ENCODE data around the gene LOXHD1. TPM values are rescaled to one million over a fixed set of nuclear protein-coding genes. Genes with fewer than 3 reads are reported as not detected.

Gene LOXHD1
- total and polyA plus RNA-seq, 2 of the 4 experiments (the other 2 are of a cell fraction): not detected

- no peak for DNase-seq
- Histone ChIP-seq H4K8ac (ENCODE audit: low read depth in 2 of 2, low read length in 2 of 2) (no peak overlapping the region), H4K20me1 (ENCODE audit: insufficient read depth, low read length) (no peaks in the 10 kb centered on the region), H3K27ac (ENCODE audit: insufficient read depth, low read length) (no peak overlapping the region), H4K5ac (ENCODE audit: low read depth, low read length) (no peak overlapping the region), H2AK9ac (replicated peaks; ENCODE audit: low read depth, low read length, poor library complexity) (no peak overlapping the region), H2BK15ac (ENCODE audit: low read depth, low read length) (no peak overlapping the region), H2BK5ac (ENCODE audit: low read depth, low read length, poor library complexity, severe bottlenecking) (no peak overlapping the region), H3K79me1 (ENCODE audit: low read depth in 1 of 2, low read length in 2 of 2) (no peaks in the 10 kb centered on the region), H3K18ac (ENCODE audit: low read depth, low read length) (no peak overlapping the region), H3K4me2 (ENCODE audit: low read depth, low read length) (no peak overlapping the region), H3K56ac (ENCODE audit: extremely low read depth, insufficient read depth, low read length) (no peak overlapping the region), H3K4me3 (ENCODE audit: insufficient read depth, low read depth, low read length) (no peak overlapping the region), H3K4me1 (ENCODE audit: control insufficient read depth, insufficient read depth, low read length) (no peaks in the 10 kb centered on the region), H3K9ac (ENCODE audit: low read depth, low read length) (no peak overlapping the region), H2BK20ac (ENCODE audit: low read depth, low read length) (no peak overlapping the region), H3K9me1 (ENCODE audit: insufficient read depth, low read length) (no peaks in the 10 kb centered on the region; the same call in 1 of the 2 replicates), H3K27me3 (ENCODE audit: control insufficient read depth, insufficient read depth, low read length) (no peaks in the 10 kb centered on the region; the same call in 1 of the 2 replicates), H2BK120ac (ENCODE audit: low read depth, low read length) (no peak overlapping the region), H3K4ac (ENCODE audit: low read depth, low read length) (no peak overlapping the region), H3K23ac (ENCODE audit: low read depth, low read length) (no peak overlapping the region), H3K14ac (replicated peaks; ENCODE audit: low read depth, low read length) (no peak overlapping the region), H3K36me3 (ENCODE audit: control insufficient read depth, insufficient read depth, low read length) (no peaks in the 10 kb centered on the region), H2AK5ac (ENCODE audit: low read depth, low read length) (no peak overlapping the region), H4K91ac (ENCODE audit: insufficient read depth, low read depth, low read length) (no peak overlapping the region), H2AFZ (replicated peaks; ENCODE audit: low read length, poor library complexity) (no peak overlapping the region), H3K9me3 (ENCODE audit: control insufficient read depth, insufficient read depth, low read length) (no peaks in the 10 kb centered on the region)
- no TSS peak for BruUV-seq (replicated peaks)
- intact Hi-C loops (cut with micrococcal nuclease): no loop called here
- TF ChIP-seq SMC3 (IDR thresholded peaks at IDR 0.05; ENCODE audit: low read depth, low read length) (no peak), MAFK (IDR thresholded peaks at IDR 0.05; ENCODE audit: low read depth, low read length) (no peak)
- no peak for ATAC-seq (ENCODE audit: low read depth)
- CTCF ChIA-PET: no interaction called here
- 89% methylated on average over 33 of the region's 52 CpGs; no CpG with 5 or more reads in 1 of the 2 experiments for WGBS, 2 experiments (ENCODE audit: extremely low coverage in 2 of 2, insufficient read length in 1 of 2)
- in situ Hi-C loops (cut with MboI; ENCODE audit: low sequenced_read_pairs): no loop called here
- POLR2A ChIA-PET (ENCODE audit: unreplicated experiment): no interaction called here
- dilution Hi-C loops (cut with HindIII; ENCODE audit: low sequenced_read_pairs, unreplicated experiment): no loop called here
Measured at GRCh38 chr18:46679846-46680598, 23.0 kb upstream of the LOXHD1 start.
